H9 (cell line): Measurements from ENCODE around the gene SEMG2. TPM values are rescaled to one million over a fixed set of nuclear protein-coding genes. Genes with fewer than 3 reads are reported as not detected.

ENCODE experiments used
- DNase-seq: peaks from one replicate; pipeline ENCODE4 v3.0.0-alpha.2; 2017
- H2AFZ ChIP-seq: one replicate; pipeline ENCODE4 v1.6.1; 2013; ENCODE audit warnings: mild to moderate bottlenecking, low read length, control low read depth, moderate library complexity
- H2AK5ac ChIP-seq: 2 replicates; pipeline ENCODE4 v1.6.1; 2013; ENCODE audit warnings: low read length, control low read depth, mixed read lengths; ENCODE audit not compliant: insufficient read length
- H2BK120ac ChIP-seq: one replicate; pipeline ENCODE4 v1.6.1; 2013; ENCODE audit warnings: low read depth, mild to moderate bottlenecking, low read length, control low read depth, inconsistent platforms; ENCODE audit not compliant: poor library complexity, severe bottlenecking
- H2BK12ac ChIP-seq: 2 replicates; pipeline ENCODE4 v1.6.1; 2013; ENCODE audit warnings: low read length, control low read depth, mixed read lengths, low read depth; ENCODE audit not compliant: insufficient read length
- H2BK15ac ChIP-seq: 2 replicates; pipeline ENCODE4 v1.6.1; 2013; ENCODE audit warnings: low read depth, low read length, control low read depth
- H2BK20ac ChIP-seq: one replicate; pipeline ENCODE4 v1.6.1; 2013; ENCODE audit warnings: low read depth, mild to moderate bottlenecking, low read length, control low read depth, inconsistent platforms; ENCODE audit not compliant: poor library complexity, severe bottlenecking
- H2BK5ac ChIP-seq: 2 replicates; pipeline ENCODE4 v1.6.1; 2013; ENCODE audit warnings: low read length, control low read depth, mixed read lengths; ENCODE audit not compliant: insufficient read length
- H3K14ac ChIP-seq: 2 replicates; pipeline ENCODE4 v1.6.1; 2013; ENCODE audit warnings: low read length, control low read depth; ENCODE audit not compliant: insufficient read depth
- H3K18ac ChIP-seq: 2 replicates; pipeline ENCODE4 v1.6.1; 2013; ENCODE audit warnings: low read depth, mild to moderate bottlenecking, mixed read lengths, low read length, control low read depth; ENCODE audit not compliant: insufficient read length
- H3K23ac ChIP-seq: 2 replicates; pipeline ENCODE4 v1.6.1; 2013; ENCODE audit warnings: low read length, control low read depth, mixed read lengths, low read depth; ENCODE audit not compliant: insufficient read length
- H3K23me2 ChIP-seq: 2 replicates; pipeline ENCODE4 v1.6.1; 2013; ENCODE audit warnings: low read depth, mild to moderate bottlenecking, mixed read lengths, low read length, control low read depth; ENCODE audit not compliant: insufficient read length, poor library complexity, severe bottlenecking
- H3K27ac ChIP-seq: 2 replicates; pipeline ENCODE4 v1.5.1; 2013; ENCODE audit warnings: low read length, control low read depth, mixed read lengths, low read depth; ENCODE audit not compliant: insufficient read length
- H3K27me3 ChIP-seq: 2 replicates; pipeline ENCODE4 v1.6.1; 2013; ENCODE audit warnings: low read length, control low read depth, inconsistent platforms; ENCODE audit not compliant: insufficient read depth
- H3K4ac ChIP-seq: 2 replicates; pipeline ENCODE4 v1.6.1; 2013; ENCODE audit warnings: low read depth, mild to moderate bottlenecking, control low read depth, inconsistent platforms, low read length, moderate library complexity
- H3K4me1 ChIP-seq: 2 replicates; pipeline ENCODE4 v1.6.1; 2013; ENCODE audit warnings: low read length, control low read depth, inconsistent platforms; ENCODE audit not compliant: insufficient read depth
- H3K4me2 ChIP-seq: 2 replicates; pipeline ENCODE4 v1.6.1; 2013; ENCODE audit warnings: low read length, control low read depth, mixed read lengths; ENCODE audit not compliant: insufficient read length, insufficient read depth
- H3K56ac ChIP-seq: 2 replicates; pipeline ENCODE4 v1.6.1; 2013; ENCODE audit warnings: low read depth, mild to moderate bottlenecking, mixed read lengths, low read length, control low read depth; ENCODE audit not compliant: insufficient read length
- H3K79me1 ChIP-seq: 2 replicates; pipeline ENCODE4 v1.6.1; 2013; ENCODE audit warnings: low read depth, mild to moderate bottlenecking, moderate library complexity, low read length, control low read depth, inconsistent platforms; ENCODE audit not compliant: insufficient read depth, poor library complexity, severe bottlenecking
- H3K79me2 ChIP-seq: 2 replicates; pipeline ENCODE4 v1.6.1; 2013; ENCODE audit warnings: low read length, control low read depth, inconsistent platforms; ENCODE audit not compliant: insufficient read depth
- H3K9ac ChIP-seq: 2 replicates; pipeline ENCODE4 v1.6.1; 2013; ENCODE audit warnings: low read length, control low read depth, mixed read lengths; ENCODE audit not compliant: insufficient read length; ENCODE audit errors: extremely low read depth
- H3K9me3 ChIP-seq: one replicate; pipeline ENCODE4 v1.6.1; 2013; ENCODE audit warnings: low read depth, low read length, inconsistent platforms; ENCODE audit not compliant: control insufficient read depth
- H3T11ph ChIP-seq: one replicate; pipeline ENCODE4 v1.6.1; 2013; ENCODE audit warnings: mild to moderate bottlenecking, low read length, control low read depth, inconsistent platforms
- H4K20me1 ChIP-seq: one replicate; pipeline ENCODE4 v1.6.1; 2013; ENCODE audit not compliant: control insufficient read depth, insufficient read length, insufficient read depth
- H4K5ac ChIP-seq: 2 replicates; pipeline ENCODE4 v1.6.1; 2013; ENCODE audit warnings: low read depth, mild to moderate bottlenecking, mixed read lengths, low read length, control low read depth; ENCODE audit not compliant: insufficient read length
- H4K8ac ChIP-seq: replicated peaks from 2 replicates; pipeline ENCODE4 v1.6.1; 2013; ENCODE audit warnings: low read length, control low read depth, mixed read lengths, low read depth; ENCODE audit not compliant: insufficient read length
- H4K91ac ChIP-seq: 2 replicates; pipeline ENCODE4 v1.6.1; 2013; ENCODE audit warnings: low read depth, mild to moderate bottlenecking, moderate library complexity, mixed read lengths, low read length, control low read depth; ENCODE audit not compliant: insufficient read length
- H3K27ac Mint-ChIP-seq, 3 experiments: 2 replicates in 2 of 3; 3 replicates in 1 of 3; pipeline ENCODE4 v1.8.0; 2020 to 2021; ENCODE audit warnings: mixed read lengths in 3 of 3, mild to moderate bottlenecking in 1 of 3, moderate library complexity in 1 of 3
- H3K27me3 Mint-ChIP-seq: 2 replicates; pipeline ENCODE4 v1.8.0; 2021; ENCODE audit warnings: low read depth, mild to moderate bottlenecking, moderate library complexity, mixed read lengths
- H3K36me3 Mint-ChIP-seq, 3 experiments: 2 replicates in 2 of 3; 3 replicates in 1 of 3; pipeline ENCODE4 v1.8.0; 2020 to 2021; ENCODE audit warnings: low read depth in 3 of 3, mixed read lengths in 3 of 3; ENCODE audit not compliant: insufficient read depth in 1 of 3
- H3K4me1 Mint-ChIP-seq, 2 experiments: 2 replicates each; pipeline ENCODE4 v1.8.0; 2020; ENCODE audit warnings: mixed read lengths in 2 of 2
- H3K4me3 Mint-ChIP-seq, 2 experiments: 2 replicates in 1 of 2; 3 replicates in 1 of 2; pipeline ENCODE4 v1.8.0; 2020 to 2021; ENCODE audit warnings: mild to moderate bottlenecking in 2 of 2, mixed read lengths in 2 of 2, moderate library complexity in 1 of 2
- H3K9me3 Mint-ChIP-seq, 2 experiments: 2 replicates in 1 of 2; 3 replicates in 1 of 2; pipeline ENCODE4 v1.8.0; 2020; ENCODE audit warnings: mild to moderate bottlenecking in 2 of 2, mixed read lengths in 2 of 2, moderate library complexity in 1 of 2
- WGBS: extraction: QIAGEN DNeasy Blood & Tissue Kit; methylation state at CpG from one replicate; pipeline ENCODE4 v1.1.7; 2013; ENCODE audit warnings: missing lambda C conversion rate, low lambda C conversion rate, mixed read lengths; ENCODE audit not compliant: insufficient read length; ENCODE audit errors: extremely low coverage; 5-methylcytosine and 5-hydroxymethylcytosine counted together
- total RNA-seq: library from RNA; stranded (reverse); gene quantifications from 2 replicates; pipeline ENCODE4 v1.2.1, GENCODE V29; 2021
- TF ChIP-seq, protein P1 (sequence below): fragments of 200-600 bp; sonication (generic); conservative IDR thresholded peaks from 3 replicates; pipeline ENCODE4 v1.8.0; 2021; ENCODE audit warnings: antibody characterized with exemption, mild to moderate bottlenecking

The SEMG2 gene
- total RNA-seq, 1 experiment from 2014 or later: not detected

DNA sequence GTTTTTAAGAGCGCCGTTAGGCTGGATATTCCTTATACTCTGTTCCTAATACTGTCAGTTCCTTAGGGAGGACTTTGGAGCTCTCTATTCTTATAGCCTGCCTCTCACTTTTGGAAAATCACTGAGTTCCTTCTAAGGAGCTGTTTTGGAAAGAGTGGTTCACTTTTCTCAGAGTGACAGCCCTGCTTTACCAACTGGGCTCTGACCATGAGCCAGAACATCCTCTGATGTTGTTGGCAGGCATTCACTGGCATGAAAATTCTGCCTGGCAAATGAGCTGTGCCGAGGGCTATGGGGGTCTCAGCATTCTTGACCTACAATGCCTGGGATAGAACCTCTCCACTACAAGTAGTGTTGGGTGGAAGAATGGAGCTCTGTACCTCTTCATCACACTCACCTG is 29.2 kb upstream of the SEMG2 start:
- H4K20me1 ChIP-seq: no peaks in the 10 kb centered on the region
- no peak overlapping the region for H3K4me2 ChIP-seq
- no peak overlapping the region for H2BK5ac ChIP-seq
- no peak overlapping the region for H3K4me3 Mint-ChIP-seq
- TF ChIP-seq, protein P1, sequence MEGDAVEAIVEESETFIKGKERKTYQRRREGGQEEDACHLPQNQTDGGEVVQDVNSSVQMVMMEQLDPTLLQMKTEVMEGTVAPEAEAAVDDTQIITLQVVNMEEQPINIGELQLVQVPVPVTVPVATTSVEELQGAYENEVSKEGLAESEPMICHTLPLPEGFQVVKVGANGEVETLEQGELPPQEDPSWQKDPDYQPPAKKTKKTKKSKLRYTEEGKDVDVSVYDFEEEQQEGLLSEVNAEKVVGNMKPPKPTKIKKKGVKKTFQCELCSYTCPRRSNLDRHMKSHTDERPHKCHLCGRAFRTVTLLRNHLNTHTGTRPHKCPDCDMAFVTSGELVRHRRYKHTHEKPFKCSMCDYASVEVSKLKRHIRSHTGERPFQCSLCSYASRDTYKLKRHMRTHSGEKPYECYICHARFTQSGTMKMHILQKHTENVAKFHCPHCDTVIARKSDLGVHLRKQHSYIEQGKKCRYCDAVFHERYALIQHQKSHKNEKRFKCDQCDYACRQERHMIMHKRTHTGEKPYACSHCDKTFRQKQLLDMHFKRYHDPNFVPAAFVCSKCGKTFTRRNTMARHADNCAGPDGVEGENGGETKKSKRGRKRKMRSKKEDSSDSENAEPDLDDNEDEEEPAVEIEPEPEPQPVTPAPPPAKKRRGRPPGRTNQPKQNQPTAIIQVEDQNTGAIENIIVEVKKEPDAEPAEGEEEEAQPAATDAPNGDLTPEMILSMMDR: no peak
- H4K91ac ChIP-seq: no peak overlapping the region
- H3K4ac ChIP-seq: no peak overlapping the region
- no peak overlapping the region for H3K23ac ChIP-seq
- peaks cover 6% of the 10 kb centered on the region for H3K27me3 Mint-ChIP-seq
- WGBS: no CpG with 5 or more reads among the region's 3 CpGs
- H3K18ac ChIP-seq: no peak overlapping the region
- H2AFZ ChIP-seq: no peak overlapping the region
- H3K27ac Mint-ChIP-seq: no peak overlapping the region
- H3K4me1 ChIP-seq: no peaks in the 10 kb centered on the region
- no peak overlapping the region for H2BK120ac ChIP-seq
- H3K9ac ChIP-seq: no peak overlapping the region
- no peaks in the 10 kb centered on the region for H3K9me3 ChIP-seq
- no peak overlapping the region for H2BK12ac ChIP-seq
- no peaks in the 10 kb centered on the region for H3K79me1 ChIP-seq
- no peaks in the 10 kb centered on the region for H3K36me3 Mint-ChIP-seq
- no peak overlapping the region for H2BK20ac ChIP-seq
- H3K27ac ChIP-seq: no peak overlapping the region
- no peak overlapping the region for H4K5ac ChIP-seq
- no peaks in the 10 kb centered on the region for H3K27me3 ChIP-seq
- no peak overlapping the region for H2AK5ac ChIP-seq
- no peak overlapping the region for H3T11ph ChIP-seq
- H2BK15ac ChIP-seq: no peak overlapping the region
- no peak for DNase-seq
- H3K56ac ChIP-seq: no peak overlapping the region
- H3K23me2 ChIP-seq: no peaks in the 10 kb centered on the region
- no peaks in the 10 kb centered on the region for H3K9me3 Mint-ChIP-seq
- H3K14ac ChIP-seq: no peak overlapping the region
- no peaks in the 10 kb centered on the region for H3K79me2 ChIP-seq
- H3K4me1 Mint-ChIP-seq: no peaks in the 10 kb centered on the region
- no peak overlapping the region for H4K8ac ChIP-seq
